MCF 10A (cell line): ENCODE measurements around the gene PRKG1. TPM values are rescaled to one million over a fixed set of nuclear protein-coding genes. Genes with fewer than 3 reads are reported as not detected.

Experiments used
- BruUV-seq: library from RNA; stranded (reverse); fragments of 400-500 nt; replicated peaks from 2 replicates; lab custom pipeline; 2021; lab: Mats Ljungman, UMichigan
- CTCF ChIA-PET: fragments of 300-600 bp; sonication (Branson Sonifier 250); formaldehyde crosslinking; extraction: SDS; loops from one replicate; lab custom pipeline; 2021; ENCODE audit warnings: antibody characterized with exemption, inconsistent platforms; lab: Yijun Ruan, JAX
- POLR2A ChIA-PET: fragments of 300-600, 350-650 bp; sonication (Branson Sonifier 250); formaldehyde crosslinking; extraction: SDS; loops from one replicate; lab custom pipeline; 2020; ENCODE audit warnings: antibody characterized with exemption, inconsistent platforms; lab: Yijun Ruan, JAX
- DNase-seq: peaks from one replicate; pipeline ENCODE4 v3.0.0-alpha.2; 2018; ENCODE audit not compliant: unreplicated experiment
- H3K27ac Mint-ChIP-seq: one replicate; pipeline ENCODE4 v1.8.0; 2022; ENCODE audit warnings: mild to moderate bottlenecking, low read depth, mixed read lengths; ENCODE audit not compliant: unreplicated experiment
- H3K27me3 Mint-ChIP-seq: one replicate; pipeline ENCODE4 v1.8.0; 2022; ENCODE audit warnings: mixed read lengths; ENCODE audit not compliant: insufficient read depth, unreplicated experiment
- H3K36me3 Mint-ChIP-seq: one replicate; pipeline ENCODE4 v1.8.0; 2022; ENCODE audit warnings: mild to moderate bottlenecking, moderate library complexity, mixed read lengths; ENCODE audit not compliant: insufficient read depth, unreplicated experiment
- H3K4me1 Mint-ChIP-seq: one replicate; pipeline ENCODE4 v1.8.0; 2022; ENCODE audit warnings: mixed read lengths; ENCODE audit not compliant: insufficient read depth, unreplicated experiment
- H3K4me3 Mint-ChIP-seq: one replicate; pipeline ENCODE4 v1.8.0; 2022; ENCODE audit warnings: mild to moderate bottlenecking, moderate library complexity, mixed read lengths; ENCODE audit not compliant: unreplicated experiment
- H3K9me3 Mint-ChIP-seq: one replicate; pipeline ENCODE4 v1.8.0; 2022; ENCODE audit warnings: mixed read lengths; ENCODE audit not compliant: unreplicated experiment
- intact Hi-C: fragments of 100-400 bp; cut with micrococcal nuclease; formaldehyde crosslinking; loops from 2 replicates; pipeline ENCODE4 v1.14.1; 2022
- total RNA-seq: library from RNA; stranded (reverse); gene quantifications from 2 replicates; pipeline ENCODE4 v1.2.3, GENCODE V29; 2022
- TF ChIP-seq, protein P1 (sequence below): fragments of 200-600 bp; IDR thresholded peaks from one replicate; pipeline ENCODE4 v1.8.0; 2022; ENCODE audit warnings: antibody characterized with exemption, mild to moderate bottlenecking; ENCODE audit not compliant: unreplicated experiment

The PRKG1 gene
- total RNA-seq, 1 experiment from 2014 or later = 0.09 TPM

DNA sequence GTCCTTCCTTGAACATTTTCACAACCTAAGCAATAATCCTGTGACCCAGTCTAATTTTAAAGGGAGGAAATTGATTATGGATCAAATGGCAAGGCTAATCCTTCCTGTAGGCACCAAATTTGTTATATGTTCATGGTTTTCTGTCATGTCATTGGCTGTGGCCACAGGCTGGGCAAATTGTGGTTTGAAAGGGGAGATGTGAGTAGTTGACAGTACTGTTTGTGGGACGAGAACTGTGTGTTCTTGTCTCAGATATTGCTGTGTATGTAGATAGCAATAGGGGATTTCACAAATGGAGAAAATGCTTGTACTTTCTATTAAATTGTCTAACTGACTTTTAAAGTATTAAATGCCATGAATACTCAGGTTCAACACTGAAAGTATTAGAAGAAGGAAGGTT, 8.1 kb upstream of the PRKG1 start:
- TF ChIP-seq, protein P1, sequence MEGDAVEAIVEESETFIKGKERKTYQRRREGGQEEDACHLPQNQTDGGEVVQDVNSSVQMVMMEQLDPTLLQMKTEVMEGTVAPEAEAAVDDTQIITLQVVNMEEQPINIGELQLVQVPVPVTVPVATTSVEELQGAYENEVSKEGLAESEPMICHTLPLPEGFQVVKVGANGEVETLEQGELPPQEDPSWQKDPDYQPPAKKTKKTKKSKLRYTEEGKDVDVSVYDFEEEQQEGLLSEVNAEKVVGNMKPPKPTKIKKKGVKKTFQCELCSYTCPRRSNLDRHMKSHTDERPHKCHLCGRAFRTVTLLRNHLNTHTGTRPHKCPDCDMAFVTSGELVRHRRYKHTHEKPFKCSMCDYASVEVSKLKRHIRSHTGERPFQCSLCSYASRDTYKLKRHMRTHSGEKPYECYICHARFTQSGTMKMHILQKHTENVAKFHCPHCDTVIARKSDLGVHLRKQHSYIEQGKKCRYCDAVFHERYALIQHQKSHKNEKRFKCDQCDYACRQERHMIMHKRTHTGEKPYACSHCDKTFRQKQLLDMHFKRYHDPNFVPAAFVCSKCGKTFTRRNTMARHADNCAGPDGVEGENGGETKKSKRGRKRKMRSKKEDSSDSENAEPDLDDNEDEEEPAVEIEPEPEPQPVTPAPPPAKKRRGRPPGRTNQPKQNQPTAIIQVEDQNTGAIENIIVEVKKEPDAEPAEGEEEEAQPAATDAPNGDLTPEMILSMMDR = no peak
- CTCF ChIA-PET = no interaction called here
- POLR2A ChIA-PET = no interaction called here
- H3K4me1 Mint-ChIP-seq = no peaks in the 10 kb centered on the region
- no peaks in the 10 kb centered on the region for H3K9me3 Mint-ChIP-seq
- no peak for DNase-seq
- intact Hi-C loops = no loop called here
- BruUV-seq = no TSS peak
- no peak overlapping the region for H3K4me3 Mint-ChIP-seq
- peaks cover 68% of the 10 kb centered on the region for H3K27me3 Mint-ChIP-seq
- no peaks in the 10 kb centered on the region for H3K36me3 Mint-ChIP-seq
- no peak overlapping the region for H3K27ac Mint-ChIP-seq

DNA sequence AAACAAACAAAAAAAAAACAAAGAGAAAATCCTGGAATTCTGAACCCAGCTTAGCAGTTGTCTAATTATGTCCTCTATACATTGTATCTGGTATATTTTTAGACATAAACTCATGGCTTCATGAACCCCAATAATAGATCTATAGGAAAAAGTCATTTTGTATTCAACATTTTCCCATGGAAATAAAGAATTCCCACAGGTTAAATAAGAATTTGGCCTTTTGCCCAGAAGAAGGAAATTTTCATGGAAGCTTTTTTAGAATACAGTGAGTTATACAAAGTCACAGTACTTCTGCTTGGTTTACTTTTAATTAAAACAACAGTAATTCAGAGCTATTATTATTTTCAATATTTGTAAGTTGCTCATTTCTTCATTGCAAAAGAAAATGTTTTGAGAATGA, 2.1 kb upstream of the PRKG1 start:
- Mint-ChIP-seq H3K27ac (no peak overlapping the region), H3K4me1 (no peaks in the 10 kb centered on the region), H3K4me3 (no peak overlapping the region), H3K9me3 (no peaks in the 10 kb centered on the region), H3K27me3 (peaks cover 84% of the 10 kb centered on the region), H3K36me3 (no peaks in the 10 kb centered on the region)
- DNase-seq = no peak
- ChIA-PET CTCF (interaction anchor here (0.6 to 1.6 kb wide), 5 partner anchors 9 to 1549 kb away, joined by 3 to 6 read pairs (median 3); no protein-coding TSS in a partner anchor), POLR2A (no interaction called here)
- TF ChIP-seq, protein P1 = no peak
- intact Hi-C loops = loop anchor here (10.0 kb wide), 1 partner anchor 103 kb away; no protein-coding TSS in a partner anchor
- BruUV-seq = no TSS peak

DNA sequence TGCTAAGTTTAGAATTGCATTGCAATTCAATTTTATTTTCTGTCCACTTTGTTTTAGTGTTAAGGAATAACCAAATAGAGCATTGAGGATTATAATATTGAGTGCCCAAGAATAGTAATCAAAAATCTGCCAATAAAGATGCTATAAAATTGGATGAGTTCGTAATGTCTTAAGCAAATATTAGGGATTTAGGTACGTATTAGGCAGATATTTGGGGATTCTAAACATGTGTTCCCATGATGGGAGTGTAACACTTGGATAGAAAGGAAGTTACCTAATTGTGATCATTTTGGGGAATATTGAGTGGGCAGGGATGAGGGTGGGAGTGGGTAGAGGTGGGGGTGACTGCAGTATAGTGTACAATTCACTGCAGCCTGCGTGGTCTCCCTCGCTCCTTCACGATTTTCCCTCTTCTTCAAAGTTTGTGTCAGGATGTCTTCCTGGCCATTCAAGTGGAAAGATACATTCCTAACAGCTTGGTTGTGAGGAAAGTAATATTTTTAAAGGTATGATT, 1.3 kb upstream of the PRKG1 start:
- H3K27me3 Mint-ChIP-seq = peaks cover 81% of the 10 kb centered on the region
- CTCF ChIA-PET = interaction anchor here (0.7 to 1.6 kb wide), 4 partner anchors 10 to 1550 kb away, joined by 3 to 6 read pairs (median 3); no protein-coding TSS in a partner anchor
- BruUV-seq = no TSS peak
- intact Hi-C loops = loop anchor here (10.0 kb wide), 1 partner anchor 102 kb away; no protein-coding TSS in a partner anchor
- POLR2A ChIA-PET = no interaction called here
- TF ChIP-seq, protein P1 = no peak
- no peaks in the 10 kb centered on the region for H3K9me3 Mint-ChIP-seq
- no peaks in the 10 kb centered on the region for H3K4me1 Mint-ChIP-seq
- no peak overlapping the region for H3K27ac Mint-ChIP-seq
- no peaks in the 10 kb centered on the region for H3K36me3 Mint-ChIP-seq
- peak overlapping the region; percentile 80 for H3K4me3 Mint-ChIP-seq
- no peak for DNase-seq

DNA sequence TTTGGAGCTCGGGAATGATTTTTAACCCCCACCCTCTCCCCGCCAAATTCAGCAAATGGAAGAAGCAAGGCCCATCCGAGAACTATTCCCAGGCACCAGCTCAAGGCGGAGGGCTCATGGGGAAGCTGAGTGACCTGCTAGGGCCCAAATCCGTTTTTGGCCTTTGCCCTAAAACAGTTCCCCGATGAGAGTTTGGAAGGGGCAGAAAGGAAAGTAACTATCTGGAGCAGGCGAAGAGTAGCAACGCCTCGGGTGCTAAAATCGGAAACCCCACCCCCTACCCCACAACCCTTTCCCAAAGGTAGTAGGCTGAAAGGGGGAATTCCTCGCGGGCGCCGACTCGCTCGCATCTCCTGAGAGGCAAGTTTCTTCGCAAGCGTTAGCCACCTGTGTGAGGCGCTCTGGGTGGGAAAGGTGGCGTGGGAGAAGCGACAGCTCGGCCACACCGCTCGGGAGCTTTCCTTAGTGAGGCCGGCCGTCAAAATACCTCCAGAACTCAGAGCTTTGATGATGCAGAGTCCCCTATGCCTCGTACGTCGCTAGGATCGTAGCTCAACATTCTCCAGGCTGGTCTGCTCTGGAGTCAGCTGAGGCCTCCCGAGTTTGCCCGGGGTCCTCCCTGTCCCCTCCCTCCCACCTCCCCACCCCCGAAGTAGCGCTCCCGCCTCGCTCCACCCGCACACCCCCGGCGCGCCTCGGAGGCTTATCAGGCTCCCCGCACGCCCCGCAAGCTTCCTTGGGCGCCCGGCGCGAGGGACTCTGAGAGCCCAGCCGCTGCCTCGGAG, 642 bp upstream of the PRKG1 start:
- ChIA-PET POLR2A (interaction anchor here (0.7 kb wide), 1 partner anchor 39 kb away, joined by 3 read pairs; no protein-coding TSS in a partner anchor), CTCF (interaction anchor here (0.6 to 1.6 kb wide), 6 partner anchors 10 to 1095 kb away, joined by 3 to 6 read pairs (median 4); no protein-coding TSS in a partner anchor)
- intact Hi-C loops = loop anchor here (1.0 to 10.0 kb wide), 2 partner anchors 101 to 324 kb away; no protein-coding TSS in a partner anchor
- Mint-ChIP-seq H3K36me3 (no peaks in the 10 kb centered on the region), H3K4me1 (no peaks in the 10 kb centered on the region), H3K27me3 (peaks cover 81% of the 10 kb centered on the region), H3K4me3 (peak overlapping the region; percentile 80), H3K9me3 (no peaks in the 10 kb centered on the region), H3K27ac (peak overlapping the region; percentile 17)
- DNase-seq = no peak
- no TSS peak for BruUV-seq
- TF ChIP-seq, protein P1 = no peak
